Small intestine (tissue), 7 donors: ENCODE results near the gene IFNG. TPM values are rescaled to one million over a fixed set of nuclear protein-coding genes. Genes with fewer than 3 reads are reported as not detected.

ENCODE experiments used
- DNase-seq, 2 donors: peaks; one replicate each; pipeline versions ENCODE4 v3.0.0 to v3.0.0-alpha.2; 2013
- FAIRE-seq: peaks from 2 replicates; lab custom pipeline; 2012; peaks lifted over from hg19 to GRCh38; lab: Jason Lieb, UNC
- H3K27ac ChIP-seq, 3 donors: one replicate each; pipeline ENCODE4 v1.5.1; 2013; ENCODE audit warnings: low read length in 2 of 3, mild to moderate bottlenecking in 2 of 3, control low read depth in 1 of 3, inconsistent platforms in 1 of 3, low read depth in 1 of 3, moderate library complexity in 1 of 3
- H3K27me3 ChIP-seq, 3 donors: one replicate each; pipeline ENCODE4 v1.6.1; 2013; ENCODE audit warnings: low read length in 3 of 3, inconsistent platforms in 1 of 3; ENCODE audit not compliant: control insufficient read depth in 3 of 3, insufficient read depth in 3 of 3
- H3K36me3 ChIP-seq, 3 donors: one replicate each; pipeline ENCODE4 v1.6.1; 2013; ENCODE audit warnings: low read length in 3 of 3, inconsistent platforms in 1 of 3, low read depth in 1 of 3, mild to moderate bottlenecking in 1 of 3, moderate library complexity in 1 of 3; ENCODE audit not compliant: control insufficient read depth in 3 of 3, insufficient read depth in 2 of 3
- H3K4me1 ChIP-seq, 3 donors: one replicate each; pipeline ENCODE4 v1.6.1; 2013; ENCODE audit warnings: low read length in 2 of 3, inconsistent platforms in 1 of 3, low read depth in 1 of 3, mild to moderate bottlenecking in 1 of 3, moderate library complexity in 1 of 3; ENCODE audit not compliant: control insufficient read depth in 3 of 3, insufficient read depth in 2 of 3
- H3K4me3 ChIP-seq, 3 donors: one replicate each; pipeline ENCODE4 v1.5.1; 2013; ENCODE audit warnings: low read length in 3 of 3, control low read depth in 1 of 3, inconsistent platforms in 1 of 3, low read depth in 1 of 3, mild to moderate bottlenecking in 1 of 3, moderate library complexity in 1 of 3
- H3K9me3 ChIP-seq, 2 donors: one replicate each; pipeline ENCODE4 v1.6.1; 2013; ENCODE audit warnings: low read depth in 1 of 2, low read length in 1 of 2; ENCODE audit not compliant: control insufficient read depth in 2 of 2, insufficient read depth in 1 of 2
- WGBS, 3 donors: extraction: QIAGEN DNeasy Blood & Tissue Kit; methylation state at CpG; one replicate each; pipeline ENCODE4 v1.1.7; 2013; 5-methylcytosine and 5-hydroxymethylcytosine counted together
- polyA plus RNA-seq, 4 donors: library from polyadenylated mRNA; stranded (reverse) in 3 of 4; unstranded in 1 of 4; fragments of 200-250 nt in 3 of 4; fragments of 120-200 nt in 1 of 4; gene quantifications; one replicate each; pipeline versions ENCODE4 v1.2.1 to v1.2.3, GENCODE V29; 2013
- donor health status: healthy with polysubstance abuse.
- donor health status: control.
- donor health status: control.
- donor health status: Bipolar disorder and iron deficiency.
- donor health status: healthy.

Gene IFNG
- polyA plus RNA-seq, 4 donors: not detected

DNA sequence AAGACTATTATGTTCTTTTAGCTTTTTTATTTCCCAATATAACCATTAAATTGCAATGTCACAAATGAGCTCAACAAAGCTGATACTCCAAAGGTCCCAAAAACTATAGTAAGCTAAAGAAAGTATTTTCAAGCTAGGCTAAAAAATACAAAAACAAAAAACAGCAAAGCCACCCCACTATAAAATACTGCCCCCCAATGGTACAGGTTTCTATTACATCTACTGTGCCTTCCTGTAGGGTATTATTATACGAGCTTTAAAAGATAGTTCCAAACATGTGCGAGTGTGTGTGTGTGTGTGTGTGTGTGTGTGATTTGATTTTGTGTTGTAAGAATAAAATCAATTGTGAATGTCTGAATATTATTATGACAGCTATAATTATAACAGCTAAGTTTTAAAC, 1.1 kb downstream of the IFNG start:
- WGBS, 3 donors: 30 to 41% (median 40%) methylated on average over 2 of the region's 2 CpGs
- DNase-seq: peak; percentile 4 to 33

DNA sequence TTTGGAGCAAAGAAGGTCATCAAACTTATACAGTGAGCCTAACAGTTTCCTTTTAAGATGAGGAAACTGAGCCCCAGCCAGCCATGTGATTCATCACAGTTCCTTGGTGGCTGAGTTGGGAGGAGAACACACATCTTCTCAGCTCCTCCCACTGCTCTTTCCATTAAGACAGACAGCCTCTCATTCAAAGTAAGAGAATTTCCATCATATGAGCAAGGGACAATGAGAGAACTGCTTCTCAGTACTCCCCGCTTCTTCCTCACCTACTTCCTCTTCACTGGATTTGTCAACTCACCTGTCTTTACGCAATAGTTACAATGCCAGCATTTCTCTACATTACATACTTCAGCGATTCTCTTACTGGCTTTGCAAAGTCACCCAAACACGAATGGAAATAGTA, 2.2 kb downstream of the IFNG start:
- H3K4me3 ChIP-seq: no peak overlapping the region
- H3K4me1 ChIP-seq: no peaks in the 10 kb centered on the region
- no peaks in the 10 kb centered on the region for H3K36me3 ChIP-seq
- no peak for FAIRE-seq
- no peak overlapping the region for H3K27ac ChIP-seq
- H3K27me3 ChIP-seq: no peaks in the 10 kb centered on the region
- no peaks in the 10 kb centered on the region for H3K9me3 ChIP-seq
- 53 to 66% (median 59%) methylated on average over 4 of the region's 4 CpGs for WGBS, 3 donors
- DNase-seq: no peak

More for the DNA sequence above, 1.1 kb downstream of the IFNG start:
- H3K4me3 ChIP-seq: no peak overlapping the region
- no peak for FAIRE-seq
- H3K27ac ChIP-seq: no peak overlapping the region
- no peaks in the 10 kb centered on the region for H3K27me3 ChIP-seq
- no peaks in the 10 kb centered on the region for H3K9me3 ChIP-seq
- no peaks in the 10 kb centered on the region for H3K4me1 ChIP-seq
- H3K36me3 ChIP-seq: no peaks in the 10 kb centered on the region

DNA sequence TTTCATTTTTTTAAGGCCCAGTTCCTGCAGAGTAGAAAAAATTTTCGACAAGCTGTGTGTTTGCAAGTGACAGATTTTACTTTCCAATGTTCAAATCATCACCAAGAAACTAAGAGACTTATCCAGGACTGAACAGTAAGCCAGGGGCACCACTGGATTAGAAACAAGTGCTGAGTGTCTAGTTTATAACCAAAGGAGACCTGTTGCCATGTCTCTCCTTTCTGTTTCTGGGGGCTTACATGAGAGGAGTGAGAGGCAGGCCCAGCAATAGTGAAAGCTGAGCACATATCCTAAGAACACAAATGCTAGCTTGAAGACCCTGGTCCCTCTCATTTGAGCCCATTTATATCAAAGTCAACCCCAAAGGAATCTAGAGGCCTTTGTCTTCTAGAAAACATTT, 2.9 kb downstream of the IFNG start:
- Histone ChIP-seq H3K9me3 (no peaks in the 10 kb centered on the region), H3K4me3 (no peak overlapping the region), H3K36me3 (no peaks in the 10 kb centered on the region), H3K4me1 (no peaks in the 10 kb centered on the region), H3K27me3 (no peaks in the 10 kb centered on the region), H3K27ac (no peak overlapping the region)
- no peak for DNase-seq
- WGBS, 3 donors: 23 to 64% (median 52%) methylated on average over 1 of the region's 1 CpG
- FAIRE-seq: no peak

DNA sequence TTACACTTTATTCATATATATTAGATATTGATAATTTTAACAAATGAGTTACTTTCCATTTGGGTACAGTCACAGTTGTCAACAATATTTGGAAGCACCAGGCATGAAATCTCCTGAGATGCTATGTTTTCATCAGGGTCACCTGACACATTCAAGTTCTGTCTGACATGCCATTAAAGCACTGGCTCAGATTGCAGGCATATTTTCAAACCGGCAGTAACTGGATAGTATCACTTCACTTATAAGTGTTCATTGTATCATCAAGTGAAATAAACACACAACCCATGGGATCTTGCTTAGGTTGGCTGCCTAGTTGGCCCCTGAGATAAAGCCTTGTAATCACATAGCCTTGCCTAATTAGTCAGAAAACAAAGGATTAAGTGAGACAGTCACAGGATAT, 4.8 kb downstream of the IFNG start:
- FAIRE-seq: no peak
- Histone ChIP-seq H3K27me3 (no peaks in the 10 kb centered on the region), H3K4me1 (no peaks in the 10 kb centered on the region), H3K4me3 (no peak overlapping the region), H3K36me3 (no peaks in the 10 kb centered on the region), H3K27ac (no peak overlapping the region), H3K9me3 (no peaks in the 10 kb centered on the region)
- DNase-seq: no peak
- WGBS, 3 donors: 39 to 47% (median 45%) methylated on average over 1 of the region's 1 CpG

DNA sequence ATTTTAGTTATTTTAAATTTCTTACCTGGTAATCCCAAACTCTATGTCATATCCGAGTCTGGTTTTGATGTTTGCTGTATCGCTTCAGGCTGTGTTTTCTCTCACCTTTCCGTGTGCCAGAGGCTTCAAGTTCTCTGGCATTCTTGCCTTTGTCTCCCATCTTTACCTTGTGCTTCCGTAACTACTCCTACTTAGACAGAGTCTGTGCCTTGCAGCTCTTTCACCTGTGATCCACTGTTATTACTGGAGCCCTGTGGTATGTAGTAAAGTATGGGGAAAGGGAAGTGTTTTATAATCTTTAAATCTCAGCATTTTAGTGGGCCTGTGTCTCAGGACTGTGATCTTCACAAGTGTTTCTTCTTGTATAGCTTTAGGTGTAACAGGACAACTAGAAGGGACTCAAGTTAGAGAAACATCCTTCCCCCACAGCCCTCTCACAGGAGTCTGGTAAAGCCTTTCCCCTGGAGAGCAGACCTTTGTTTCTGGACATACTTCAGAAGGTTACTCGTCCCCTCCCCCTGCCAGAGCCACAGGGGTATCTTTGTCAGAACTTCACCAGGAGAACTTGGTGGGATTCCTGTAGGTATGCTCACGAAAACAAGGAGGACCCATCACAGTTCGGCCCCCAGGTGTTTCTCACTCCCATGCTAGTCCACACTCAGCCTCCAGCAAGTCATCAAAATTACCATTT, 11.1 kb downstream of the IFNG start:
- FAIRE-seq: no peak
- DNase-seq: no peak
- no peaks in the 10 kb centered on the region for H3K27me3 ChIP-seq
- WGBS, 3 donors: 75 to 81% (median 80%) methylated on average over 7 of the region's 7 CpGs
- H3K4me1 ChIP-seq: no peaks in the 10 kb centered on the region
- no peaks in the 10 kb centered on the region for H3K9me3 ChIP-seq
- H3K4me3 ChIP-seq: no peak overlapping the region
- no peak overlapping the region for H3K27ac ChIP-seq
- no peaks in the 10 kb centered on the region for H3K36me3 ChIP-seq

DNA sequence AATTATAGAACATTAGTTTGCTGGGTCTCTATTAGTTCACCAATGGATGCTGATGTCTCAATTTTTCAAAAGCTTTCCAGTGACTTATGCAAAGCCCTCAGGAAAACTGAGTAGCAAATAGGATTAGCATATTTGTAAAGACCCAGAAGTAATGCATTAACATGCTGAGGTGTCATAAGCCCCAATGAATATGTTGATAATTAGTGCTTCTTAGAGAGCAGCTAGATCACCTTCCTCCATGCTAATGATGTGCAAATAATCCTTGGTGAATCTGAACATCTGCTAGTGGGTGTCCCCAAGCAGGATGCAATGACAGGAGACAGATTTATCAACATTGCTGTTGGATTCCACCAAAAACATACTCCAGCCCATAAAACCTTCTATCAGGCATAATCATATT, 19.0 kb downstream of the IFNG start:
- DNase-seq (no peak), FAIRE-seq (no peak)
- Histone ChIP-seq H3K27me3 (peaks cover 0 to 3% (median 0%) of the 10 kb centered on the region in 3 donors), H3K27ac (no peak overlapping the region), H3K4me1 (no peaks in the 10 kb centered on the region), H3K36me3 (no peaks in the 10 kb centered on the region), H3K4me3 (no peak overlapping the region), H3K9me3 (no peaks in the 10 kb centered on the region)

DNA sequence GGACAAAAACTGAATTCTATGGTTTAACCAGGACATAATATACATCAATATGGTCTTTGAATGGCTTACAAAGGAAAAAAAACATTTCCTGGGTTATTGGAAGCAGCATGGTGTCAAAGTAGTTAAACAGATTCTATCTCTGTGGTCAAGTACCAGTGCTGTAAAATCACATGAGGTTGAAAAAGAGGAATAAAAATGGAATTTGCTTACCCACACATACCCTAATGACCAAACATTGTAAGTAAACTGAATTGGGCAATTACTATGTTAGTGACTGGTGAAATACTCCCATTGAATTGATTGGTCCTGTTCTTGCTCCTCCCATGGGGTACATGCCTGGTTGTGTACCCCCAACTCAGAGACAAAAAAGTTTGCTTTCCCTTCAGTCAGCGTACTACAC, 19.6 kb downstream of the IFNG start:
- Histone ChIP-seq H3K4me1 (no peaks in the 10 kb centered on the region), H3K27me3 (peaks cover 0 to 3% (median 0%) of the 10 kb centered on the region in 3 donors), H3K36me3 (no peaks in the 10 kb centered on the region), H3K9me3 (no peaks in the 10 kb centered on the region), H3K4me3 (no peak overlapping the region), H3K27ac (no peak overlapping the region)
- FAIRE-seq (no peak), DNase-seq (no peak)
- 64 to 82% (median 68%) methylated on average over 1 of the region's 1 CpG for WGBS, 3 donors

DNA sequence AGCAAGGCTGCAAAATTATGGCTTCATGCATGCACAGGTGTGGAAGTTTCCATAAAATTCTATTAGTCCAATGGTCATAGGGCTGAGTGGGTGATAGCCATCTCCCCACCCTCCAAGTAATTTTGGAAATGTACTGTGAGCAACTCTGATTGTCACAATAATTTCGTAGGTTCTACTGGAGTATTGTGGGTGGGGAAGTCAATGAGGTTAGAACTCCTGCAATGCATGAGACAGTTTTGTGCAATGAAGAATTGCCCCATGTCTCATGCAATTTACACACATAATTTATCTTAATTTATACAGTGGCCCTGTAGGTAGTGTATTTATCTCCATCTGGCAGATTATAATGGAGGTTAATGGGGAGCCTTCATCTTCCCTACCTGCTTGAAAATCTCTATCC, 20.5 kb downstream of the IFNG start:
- no peak overlapping the region for H3K27ac ChIP-seq
- WGBS, 3 donors: 59 to 79% (median 61%) methylated on average over 1 of the region's 1 CpG
- no peak overlapping the region for H3K4me3 ChIP-seq
- H3K9me3 ChIP-seq: no peaks in the 10 kb centered on the region
- peaks cover 0 to 3% (median 0%) of the 10 kb centered on the region in 3 donors for H3K27me3 ChIP-seq
- no peaks in the 10 kb centered on the region for H3K4me1 ChIP-seq
- no peaks in the 10 kb centered on the region for H3K36me3 ChIP-seq
- DNase-seq: no peak
- no peak for FAIRE-seq

DNA sequence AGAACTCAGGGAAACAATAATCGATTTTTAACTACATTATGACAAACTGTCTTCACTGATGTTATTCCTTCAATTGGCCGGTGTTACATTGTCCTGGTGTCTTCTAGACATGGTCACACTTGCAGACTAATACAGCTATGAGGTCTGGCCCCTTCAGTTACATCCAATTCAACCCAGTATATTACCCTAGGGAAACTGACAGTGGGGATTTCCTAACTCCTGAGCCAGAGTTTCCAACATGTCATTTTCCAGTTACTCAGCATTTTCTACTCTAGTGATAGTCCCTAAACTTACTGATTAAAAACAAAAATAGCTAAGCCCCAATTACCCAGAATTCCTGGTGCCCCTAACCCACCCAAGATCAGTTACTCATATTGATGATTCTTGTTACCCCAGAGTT, 21.1 kb downstream of the IFNG start:
- Histone ChIP-seq H3K27me3 (peaks cover 0 to 3% (median 0%) of the 10 kb centered on the region in 3 donors), H3K4me1 (no peaks in the 10 kb centered on the region), H3K4me3 (no peak overlapping the region), H3K9me3 (no peaks in the 10 kb centered on the region), H3K36me3 (no peaks in the 10 kb centered on the region), H3K27ac (no peak overlapping the region)
- FAIRE-seq: no peak
- no peak for DNase-seq
- 81 to 90% (median 86%) methylated on average over 2 of the region's 2 CpGs for WGBS, 3 donors
